Esophagus squamous epithelium (tissue), 5 donors: ENCODE data around the gene PDCD1LG2. TPM values are rescaled to one million over a fixed set of nuclear protein-coding genes. Genes with fewer than 3 reads are reported as not detected.
A peak's percentile ranks its signal among the peaks of the same experiment; 100 is the strongest.

Experiments
- DNase-seq: peaks from one replicate; lab custom pipeline; 2025; lab: John Stamatoyannopoulos, UW
- H3K27ac ChIP-seq, 4 donors: fragments of 200-600 bp; sonication (generic); one replicate each; pipeline ENCODE4 v1.5.1; 2016 to 2019; ENCODE audit warnings: mild to moderate bottlenecking in 1 of 4
- H3K27me3 ChIP-seq, 4 donors: fragments of 200-600 bp; sonication (generic); 1 replicate in 3 of 4; 2 replicates in 1 of 4; pipeline versions ENCODE4 v1.5.1 to v1.6.0; 2017 to 2021; ENCODE audit warnings: antibody characterized with exemption in 1 of 4
- H3K36me3 ChIP-seq, 3 donors: fragments of 200-600 bp; sonication (generic); one replicate each; pipeline ENCODE4 v1.5.1; 2016 to 2019
- H3K4me1 ChIP-seq, 3 donors: fragments of 200-600 bp; sonication (generic); one replicate each; pipeline ENCODE4 v1.5.1; 2017 to 2019
- H3K4me3 ChIP-seq, 4 donors: fragments of 200-600 bp; sonication (generic); 1 replicate in 3 of 4; 2 replicates in 1 of 4; pipeline ENCODE4 v1.5.1; 2016 to 2019; ENCODE audit warnings: mild to moderate bottlenecking in 2 of 4, moderate library complexity in 1 of 4
- H3K9me3 ChIP-seq, 3 donors: fragments of 200-600 bp; sonication (generic); one replicate each; pipeline ENCODE4 v1.5.1; 2016 to 2019
- CTCF ChIP-seq, 6 experiments: fragments of 450-650 bp in 4 of 6; fragments of 200-600 bp in 2 of 6; sonication (generic) in 2 of 6; IDR thresholded peaks; one replicate each; pipeline ENCODE4 v1.5.1; 2016 to 2019; ENCODE audit warnings: antibody characterized with exemption in 6 of 6, mild to moderate bottlenecking in 4 of 6, moderate library complexity in 4 of 6
- POLR2A ChIP-seq, 4 donors: fragments of 450-650 bp; IDR thresholded peaks; one replicate each; pipeline ENCODE4 v1.6.1; 2017; ENCODE audit warnings: antibody characterized with exemption in 4 of 4, mild to moderate bottlenecking in 4 of 4, moderate library complexity in 3 of 4
- WGBS, 2 donors: methylation state at CpG; one replicate each; pipeline ENCODE4 v1.1.5; 2018; 5-methylcytosine and 5-hydroxymethylcytosine counted together
- intact Hi-C: fragments of 100-400 bp; cut with DNase I; formaldehyde crosslinking; loops from one replicate; pipeline ENCODE4 v1.15.0; 2022
- total RNA-seq, 4 donors: library from RNA; depleted of rRNA; stranded (reverse); fragments of >200 nt; gene quantifications; one replicate each; pipeline ENCODE4 v1.1.0, GENCODE V29; 2016
- donor health status: DM: yes; HTN: yes; CAD: no.

The PDCD1LG2 gene
- total RNA-seq, 4 donors from 2014 or later = 0.23 to 3.6 (median 0.31) TPM

GRCh38 chr9:5554254-5554653 is 43.9 kb downstream of the PDCD1LG2 start:
- Histone ChIP-seq H3K4me1 (peaks cover 8 to 61% (median 32%) of the 10 kb centered on the region in 3 donors), H3K27me3 (no peaks in the 10 kb centered on the region), H3K27ac (no peak overlapping the region), H3K4me3 (no peak overlapping the region), H3K36me3 (no peaks in the 10 kb centered on the region), H3K9me3 (no peaks in the 10 kb centered on the region)
- intact Hi-C loops = no loop called here
- TF ChIP-seq POLR2A (IDR thresholded peaks at IDR 0.05) = no peak
- 86 to 100% methylated on average over 1 to 4 of the region's 4 CpGs for WGBS, 2 donors
- no peak for DNase-seq

DNA sequence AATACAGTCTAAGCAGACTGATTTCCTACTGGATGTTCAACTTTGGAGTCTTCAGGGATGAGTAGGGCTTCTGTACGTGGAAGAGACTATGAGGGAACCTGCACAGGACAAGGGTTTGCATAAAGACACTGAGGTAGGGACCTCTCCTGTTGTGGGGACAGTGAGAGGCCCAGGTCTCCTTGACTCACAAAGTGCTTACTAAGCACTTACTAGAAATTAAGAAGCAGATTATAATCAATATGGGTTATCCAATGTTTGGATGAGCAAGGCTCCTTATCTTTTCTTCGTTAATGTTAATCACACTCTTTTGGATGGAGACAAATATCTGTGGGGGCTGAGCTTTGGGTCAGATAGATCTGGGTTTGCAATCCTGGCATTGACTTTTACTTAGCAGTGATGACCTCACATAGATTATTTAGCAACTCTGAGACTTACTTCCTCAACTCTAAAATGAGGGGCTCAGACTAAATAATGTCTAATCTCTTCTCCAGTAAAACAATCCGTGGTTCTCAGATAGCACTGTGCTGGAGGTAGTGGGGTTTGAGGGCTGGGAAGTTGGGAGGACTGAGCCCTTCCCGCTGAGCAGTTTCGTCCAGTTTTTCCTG is 45.9 kb downstream of the PDCD1LG2 start:
- Histone ChIP-seq H3K36me3 (no peaks in the 10 kb centered on the region), H3K4me3 (no peak overlapping the region), H3K27me3 (no peaks in the 10 kb centered on the region), H3K9me3 (no peaks in the 10 kb centered on the region), H3K4me1 (peaks cover 14 to 57% (median 29%) of the 10 kb centered on the region in 3 donors), H3K27ac (peak overlapping the region; percentile 22 to 70 (median 52))
- no peak for TF ChIP-seq CTCF (IDR thresholded peaks at IDR 0.05)
- no peak for TF ChIP-seq POLR2A (IDR thresholded peaks at IDR 0.05)
- DNase-seq = no peak
- 59 to 64% methylated on average over 5 of the region's 5 CpGs for WGBS, 2 donors
- intact Hi-C loops = no loop called here

DNA sequence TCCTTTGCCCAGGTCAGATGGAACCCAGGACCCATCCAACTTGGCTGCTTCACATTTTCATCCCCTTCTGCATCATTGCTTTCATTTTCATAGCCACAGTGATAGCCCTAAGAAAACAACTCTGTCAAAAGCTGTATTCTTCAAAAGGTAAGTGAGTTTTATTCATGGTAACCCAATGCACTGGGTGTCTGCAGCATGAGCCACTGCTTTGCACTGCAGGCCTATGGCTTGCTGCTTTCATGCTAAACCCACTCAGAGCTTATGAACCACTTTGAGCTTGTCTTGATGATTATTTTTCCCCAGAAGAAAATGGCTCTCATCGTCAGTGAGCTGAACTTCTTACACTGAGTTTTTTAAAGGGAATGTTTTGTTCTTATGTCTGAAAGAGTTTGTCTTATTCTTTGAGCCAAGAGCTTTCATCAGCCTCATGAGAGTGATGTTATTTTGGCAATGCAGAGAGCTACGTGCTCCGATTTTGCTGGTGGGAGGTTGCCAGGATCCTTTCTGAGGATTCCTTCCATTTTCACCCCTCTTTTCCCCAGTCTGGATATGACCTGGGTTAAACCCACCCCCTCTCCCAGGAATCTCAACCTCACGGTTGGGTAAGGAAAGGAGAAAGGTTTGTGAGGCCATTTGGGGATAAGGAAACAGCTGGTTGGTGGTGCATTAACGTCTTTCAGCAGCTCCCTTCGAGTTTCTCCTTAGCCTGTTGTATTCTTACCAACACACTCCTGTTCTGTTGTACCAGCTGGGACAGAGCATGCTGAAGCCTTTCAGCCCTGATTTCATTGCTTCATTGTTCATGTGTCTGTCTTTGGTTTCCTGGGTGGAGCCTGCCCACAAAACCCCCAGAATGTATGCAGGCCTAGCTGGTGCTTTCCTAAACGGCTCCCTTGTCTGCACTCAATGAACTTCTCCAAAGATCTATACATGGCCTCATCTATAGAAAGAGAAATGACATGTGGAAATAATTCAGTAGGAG is 47.6 kb downstream of the PDCD1LG2 start:
- H3K4me3 ChIP-seq = no peak overlapping the region
- peak overlapping the region; percentile 22 to 70 (median 48) for H3K27ac ChIP-seq
- WGBS, 2 donors = 34% methylated on average over 7 of the region's 7 CpGs
- TF ChIP-seq POLR2A (IDR thresholded peaks at IDR 0.05) = no peak
- no peak for TF ChIP-seq CTCF (IDR thresholded peaks at IDR 0.05)
- intact Hi-C loops = no loop called here
- DNase-seq = no peak
- no peaks in the 10 kb centered on the region for H3K27me3 ChIP-seq
- no peaks in the 10 kb centered on the region for H3K9me3 ChIP-seq
- H3K4me1 ChIP-seq = peaks cover 14 to 56% (median 25%) of the 10 kb centered on the region in 3 donors
- no peaks in the 10 kb centered on the region for H3K36me3 ChIP-seq

DNA sequence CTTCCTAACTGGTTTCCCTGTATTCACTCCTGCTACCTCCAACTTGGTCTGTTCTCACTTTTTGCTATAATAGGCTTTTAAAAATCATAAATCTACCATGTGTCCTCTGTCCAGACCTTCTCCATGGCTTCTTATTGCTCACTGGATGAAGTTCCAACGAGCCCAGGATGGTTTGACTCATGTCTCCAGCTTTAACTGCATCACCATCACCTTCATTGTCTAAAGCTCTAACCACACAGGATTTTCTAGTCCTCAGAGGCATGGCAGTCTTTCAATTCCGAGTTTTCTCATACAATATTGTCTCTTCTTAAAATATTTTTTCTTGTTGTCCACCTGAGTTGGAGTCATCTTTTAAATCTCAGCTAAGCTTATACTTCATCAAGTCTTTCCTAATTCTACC is 49.3 kb downstream of the PDCD1LG2 start:
- peak overlapping the region; percentile 50 to 66 (median 53) for H3K27ac ChIP-seq
- H3K27me3 ChIP-seq = no peaks in the 10 kb centered on the region
- no peaks in the 10 kb centered on the region for H3K36me3 ChIP-seq
- WGBS, 2 donors = 38 to 45% methylated on average over 2 of the region's 2 CpGs
- no peak overlapping the region for H3K4me3 ChIP-seq
- TF ChIP-seq POLR2A (IDR thresholded peaks at IDR 0.05) (no peak), CTCF (IDR thresholded peaks at IDR 0.05) (no peak)
- no peaks in the 10 kb centered on the region for H3K9me3 ChIP-seq
- H3K4me1 ChIP-seq = peaks cover 14 to 73% (median 30%) of the 10 kb centered on the region in 3 donors
- intact Hi-C loops = no loop called here
- no peak for DNase-seq

GRCh38 chr9:5560443-5561100 is 50.2 kb downstream of the PDCD1LG2 start:
- DNase-seq = no peak
- peak overlapping the region; percentile 25 to 66 (median 53) for H3K27ac ChIP-seq
- H3K4me1 ChIP-seq = peaks cover 14 to 82% (median 30%) of the 10 kb centered on the region in 3 donors
- H3K27me3 ChIP-seq = no peaks in the 10 kb centered on the region
- no peak for TF ChIP-seq CTCF (IDR thresholded peaks at IDR 0.05)
- TF ChIP-seq POLR2A (IDR thresholded peaks at IDR 0.05) = no peak
- H3K4me3 ChIP-seq = no peak overlapping the region
- WGBS, 2 donors = 83 to 91% methylated on average over 4 of the region's 4 CpGs
- H3K36me3 ChIP-seq = no peaks in the 10 kb centered on the region
- no peaks in the 10 kb centered on the region for H3K9me3 ChIP-seq
- intact Hi-C loops = no loop called here
